ENCODE data around the gene MOB3B. TPM values are rescaled to one million over a fixed set of nuclear protein-coding genes. Genes with fewer than 3 reads are reported as not detected.
"Not testable (repeated sequence)": the region's sequence is repeated elsewhere in the genome, so short reads cannot be mapped to it uniquely, and the experiment has no call there.

Gene MOB3B
- polyA plus RNA-seq, 1 donor from 2014 or later = 7.1 TPM

GRCh38 chr9:27429436-27429835 is 100.2 kb downstream of the MOB3B start:
- H3K27me3 Mint-ChIP-seq = no peaks in the 10 kb centered on the region
- H3K27ac Mint-ChIP-seq = peak overlapping the region in 1 of 3 donors; percentile 2
- peaks cover 5% of the 10 kb centered on the region for H3K36me3 Mint-ChIP-seq
- peaks cover 46 to 52% (median 46%) of the 10 kb centered on the region in 3 donors for H3K4me1 Mint-ChIP-seq
- no peaks in the 10 kb centered on the region for H3K9me3 Mint-ChIP-seq
- H3K4me3 Mint-ChIP-seq = no peak overlapping the region

- H3K4me1 Mint-ChIP-seq = peaks cover 47 to 52% (median 51%) of the 10 kb centered on the region in 3 donors
- no peaks in the 10 kb centered on the region for H3K27me3 Mint-ChIP-seq
- H3K9me3 Mint-ChIP-seq = no peaks in the 10 kb centered on the region
- H3K36me3 Mint-ChIP-seq = peaks cover 5% of the 10 kb centered on the region
- H3K4me3 Mint-ChIP-seq = peak overlapping the region in 1 of 4 donors; percentile 31
- H3K27ac Mint-ChIP-seq = no peak overlapping the region
Observed at GRCh38 chr9:27428551-27428950, 101.1 kb downstream of the MOB3B start.

GRCh38 chr9:27427272-27427643 is 102.4 kb downstream of the MOB3B start:
- H3K27ac Mint-ChIP-seq = peak overlapping the region in 1 of 3 donors; percentile 63
- no peaks in the 10 kb centered on the region for H3K9me3 Mint-ChIP-seq
- H3K4me3 Mint-ChIP-seq = no peak overlapping the region
- no peaks in the 10 kb centered on the region for H3K27me3 Mint-ChIP-seq
- H3K4me1 Mint-ChIP-seq = peaks cover 42 to 48% (median 48%) of the 10 kb centered on the region in 3 donors
- H3K36me3 Mint-ChIP-seq = peaks cover 6% of the 10 kb centered on the region

- Mint-ChIP-seq H3K4me1 (peaks cover 41 to 49% (median 48%) of the 10 kb centered on the region in 3 donors), H3K36me3 (peaks cover 8% of the 10 kb centered on the region), H3K4me3 (peak overlapping the region in 1 of 4 donors; percentile 67)
Observed at GRCh38 chr9:27426511-27427271, 102.9 kb downstream of the MOB3B start.

GRCh38 chr9:27425827-27426510 is 103.6 kb downstream of the MOB3B start:
- H3K4me3 Mint-ChIP-seq = peak overlapping the region in 2 of 4 donors; percentile 67 to 77
- H3K4me1 Mint-ChIP-seq = peaks cover 44 to 49% (median 45%) of the 10 kb centered on the region in 3 donors
- no peaks in the 10 kb centered on the region for H3K9me3 Mint-ChIP-seq
- peak overlapping the region in 1 of 3 donors; percentile 58 for H3K27ac Mint-ChIP-seq
- no peaks in the 10 kb centered on the region for H3K27me3 Mint-ChIP-seq
- peaks cover 8% of the 10 kb centered on the region for H3K36me3 Mint-ChIP-seq

More at GRCh38 chr9:27426511-27427271, 102.9 kb downstream of the MOB3B start:
- peak overlapping the region in 1 of 3 donors; percentile 58 for H3K27ac Mint-ChIP-seq
- H3K27me3 Mint-ChIP-seq = no peaks in the 10 kb centered on the region
- no peaks in the 10 kb centered on the region for H3K9me3 Mint-ChIP-seq

- no peak overlapping the region for H3K27ac Mint-ChIP-seq
- no peaks in the 10 kb centered on the region for H3K27me3 Mint-ChIP-seq
- peaks cover 0 to 4% (median 0%) of the 10 kb centered on the region in 3 donors for H3K9me3 Mint-ChIP-seq
- H3K4me3 Mint-ChIP-seq = no peak overlapping the region
- H3K4me1 Mint-ChIP-seq = peaks cover 42 to 53% (median 46%) of the 10 kb centered on the region in 3 donors
- peaks cover 11% of the 10 kb centered on the region for H3K36me3 Mint-ChIP-seq
Observed at GRCh38 chr9:27423915-27424710, 105.5 kb downstream of the MOB3B start.

GRCh38 chr9:27422279-27422834 is 107.3 kb downstream of the MOB3B start:
- peaks cover 37 to 48% (median 40%) of the 10 kb centered on the region in 3 donors for H3K4me1 Mint-ChIP-seq
- H3K36me3 Mint-ChIP-seq = peaks cover 6% of the 10 kb centered on the region
- H3K9me3 Mint-ChIP-seq = peaks cover 0 to 4% (median 0%) of the 10 kb centered on the region in 3 donors
- H3K27me3 Mint-ChIP-seq = no peaks in the 10 kb centered on the region
- H3K27ac Mint-ChIP-seq = peak overlapping the region in 1 of 3 donors; percentile 59
- H3K4me3 Mint-ChIP-seq = peak overlapping the region in 1 of 4 donors; percentile 11

GRCh38 chr9:27421577-27421976 is 108.0 kb downstream of the MOB3B start:
- H3K4me3 Mint-ChIP-seq = no peak overlapping the region
- H3K4me1 Mint-ChIP-seq = peaks cover 31 to 45% (median 37%) of the 10 kb centered on the region in 3 donors
- H3K27ac Mint-ChIP-seq = no peak overlapping the region
- no peaks in the 10 kb centered on the region for H3K27me3 Mint-ChIP-seq
- H3K36me3 Mint-ChIP-seq = peaks cover 8% of the 10 kb centered on the region
- H3K9me3 Mint-ChIP-seq = peaks cover 0 to 4% (median 0%) of the 10 kb centered on the region in 3 donors

GRCh38 chr9:27419558-27419957 is 110.1 kb downstream of the MOB3B start:
- not testable (repeated sequence) for H3K27me3 Mint-ChIP-seq, H3K27ac Mint-ChIP-seq, H3K36me3 Mint-ChIP-seq, H3K9me3 Mint-ChIP-seq
- Mint-ChIP-seq H3K4me3 (peak overlapping the region in 1 of 4 donors; percentile 34), H3K4me1 (peaks cover 24 to 36% (median 28%) of the 10 kb centered on the region in 3 donors)

- no peak overlapping the region for H3K4me3 Mint-ChIP-seq
- peaks cover 15 to 19% (median 16%) of the 10 kb centered on the region in 3 donors for H3K4me1 Mint-ChIP-seq
- H3K27ac Mint-ChIP-seq = no peak overlapping the region
- peaks cover 6% of the 10 kb centered on the region for H3K36me3 Mint-ChIP-seq
- H3K27me3 Mint-ChIP-seq = no peaks in the 10 kb centered on the region
- H3K9me3 Mint-ChIP-seq = no peaks in the 10 kb centered on the region
Observed at GRCh38 chr9:27414220-27414761, 115.3 kb downstream of the MOB3B start.

GRCh38 chr9:27413511-27414219 is 115.9 kb downstream of the MOB3B start:
- Mint-ChIP-seq H3K4me3 (peak overlapping the region in 1 of 4 donors; percentile 4), H3K27me3 (no peaks in the 10 kb centered on the region), H3K27ac (no peak overlapping the region), H3K4me1 (peaks cover 10 to 18% (median 12%) of the 10 kb centered on the region in 3 donors), H3K36me3 (peaks cover 8% of the 10 kb centered on the region), H3K9me3 (no peaks in the 10 kb centered on the region)

GRCh38 chr9:27412963-27413362 is 116.7 kb downstream of the MOB3B start:
- Mint-ChIP-seq H3K27me3 (no peaks in the 10 kb centered on the region), H3K36me3 (peaks cover 9% of the 10 kb centered on the region), H3K27ac (no peak overlapping the region), H3K9me3 (no peaks in the 10 kb centered on the region), H3K4me3 (peak overlapping the region in 1 of 4 donors; percentile 64), H3K4me1 (peaks cover 5 to 19% (median 12%) of the 10 kb centered on the region in 3 donors)

GRCh38 chr9:27412081-27412480 is 117.5 kb downstream of the MOB3B start:
- Mint-ChIP-seq H3K36me3 (peaks cover 9% of the 10 kb centered on the region), H3K4me3 (no peak overlapping the region), H3K27ac (no peak overlapping the region), H3K27me3 (no peaks in the 10 kb centered on the region), H3K9me3 (no peaks in the 10 kb centered on the region), H3K4me1 (peaks cover 10 to 21% (median 12%) of the 10 kb centered on the region in 3 donors)

GRCh38 chr9:27408482-27408881 is 121.1 kb downstream of the MOB3B start:
- peaks cover 8% of the 10 kb centered on the region for H3K36me3 Mint-ChIP-seq
- peaks cover 16 to 23% (median 22%) of the 10 kb centered on the region in 3 donors for H3K4me1 Mint-ChIP-seq
- peak overlapping the region in 1 of 4 donors; percentile 2 for H3K4me3 Mint-ChIP-seq
- H3K27ac Mint-ChIP-seq = no peak overlapping the region
- no peaks in the 10 kb centered on the region for H3K27me3 Mint-ChIP-seq
- peaks cover 0 to 4% (median 0%) of the 10 kb centered on the region in 3 donors for H3K9me3 Mint-ChIP-seq

All from IgD-negative memory B cell (primary cell).